Endothelial cell (in vitro differentiated cells): ENCODE results near the gene MSANTD1. TPM values are rescaled to one million over a fixed set of nuclear protein-coding genes. Genes with fewer than 3 reads are reported as not detected.
A peak's percentile ranks its signal among the peaks of the same experiment; 100 is the strongest.

Source experiments
- DNase-seq: peaks from one replicate; pipeline ENCODE4 v3.0.0; 2021; ENCODE audit warnings: low spot score
- H3K27ac Mint-ChIP-seq: one replicate; pipeline ENCODE4 v1.8.0; 2021; ENCODE audit warnings: mixed read lengths, inconsistent platforms; ENCODE audit not compliant: unreplicated experiment
- H3K27me3 Mint-ChIP-seq: one replicate; pipeline ENCODE4 v1.8.0; 2021; ENCODE audit warnings: mild to moderate bottlenecking, moderate library complexity, mixed read lengths, inconsistent platforms; ENCODE audit not compliant: unreplicated experiment
- H3K36me3 Mint-ChIP-seq: one replicate; pipeline ENCODE4 v1.8.0; 2021; ENCODE audit warnings: mild to moderate bottlenecking, low read depth, mixed read lengths, inconsistent platforms; ENCODE audit not compliant: unreplicated experiment
- H3K4me1 Mint-ChIP-seq: one replicate; pipeline ENCODE4 v1.8.0; 2021; ENCODE audit warnings: mild to moderate bottlenecking, mixed read lengths, inconsistent platforms; ENCODE audit not compliant: unreplicated experiment
- H3K4me3 Mint-ChIP-seq: one replicate; pipeline ENCODE4 v1.8.0; 2021; ENCODE audit warnings: mild to moderate bottlenecking, mixed read lengths, inconsistent platforms; ENCODE audit not compliant: unreplicated experiment
- H3K9me3 Mint-ChIP-seq: one replicate; pipeline ENCODE4 v1.8.0; 2021; ENCODE audit warnings: mixed read lengths, inconsistent platforms; ENCODE audit not compliant: unreplicated experiment
- total RNA-seq: library from RNA; stranded (reverse); fragmentation: NEBNext Ultra II Directional; extraction: Animal tissue kit (Norgen Biotek cat#: 25700); gene quantifications from one replicate; pipeline ENCODE4 v1.2.1, GENCODE V29; 2021; ENCODE audit not compliant: unreplicated experiment
- TF ChIP-seq, protein P1 (sequence below): fragments of 200-600 bp; sonication (generic); IDR thresholded peaks from one replicate; pipeline ENCODE4 v1.5.0; 2021; ENCODE audit warnings: antibody characterized with exemption; ENCODE audit not compliant: unreplicated experiment

MSANTD1 gene
- total RNA-seq, 1 donor from 2014 or later, result 0.97 TPM

GRCh38 chr4:3284734-3285557 is 36.0 kb downstream of the MSANTD1 start:
- no peaks in the 10 kb centered on the region for H3K36me3 Mint-ChIP-seq
- no peak for DNase-seq

GRCh38 chr4:3285558-3286334 is 36.8 kb downstream of the MSANTD1 start:
- peaks cover 17% of the 10 kb centered on the region for H3K4me1 Mint-ChIP-seq
- TF ChIP-seq, protein P1, sequence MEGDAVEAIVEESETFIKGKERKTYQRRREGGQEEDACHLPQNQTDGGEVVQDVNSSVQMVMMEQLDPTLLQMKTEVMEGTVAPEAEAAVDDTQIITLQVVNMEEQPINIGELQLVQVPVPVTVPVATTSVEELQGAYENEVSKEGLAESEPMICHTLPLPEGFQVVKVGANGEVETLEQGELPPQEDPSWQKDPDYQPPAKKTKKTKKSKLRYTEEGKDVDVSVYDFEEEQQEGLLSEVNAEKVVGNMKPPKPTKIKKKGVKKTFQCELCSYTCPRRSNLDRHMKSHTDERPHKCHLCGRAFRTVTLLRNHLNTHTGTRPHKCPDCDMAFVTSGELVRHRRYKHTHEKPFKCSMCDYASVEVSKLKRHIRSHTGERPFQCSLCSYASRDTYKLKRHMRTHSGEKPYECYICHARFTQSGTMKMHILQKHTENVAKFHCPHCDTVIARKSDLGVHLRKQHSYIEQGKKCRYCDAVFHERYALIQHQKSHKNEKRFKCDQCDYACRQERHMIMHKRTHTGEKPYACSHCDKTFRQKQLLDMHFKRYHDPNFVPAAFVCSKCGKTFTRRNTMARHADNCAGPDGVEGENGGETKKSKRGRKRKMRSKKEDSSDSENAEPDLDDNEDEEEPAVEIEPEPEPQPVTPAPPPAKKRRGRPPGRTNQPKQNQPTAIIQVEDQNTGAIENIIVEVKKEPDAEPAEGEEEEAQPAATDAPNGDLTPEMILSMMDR, result no peak
- peaks cover 4% of the 10 kb centered on the region for H3K9me3 Mint-ChIP-seq
- no peak for DNase-seq
- no peak overlapping the region for H3K4me3 Mint-ChIP-seq
- H3K27ac Mint-ChIP-seq, result no peak overlapping the region
- no peaks in the 10 kb centered on the region for H3K36me3 Mint-ChIP-seq
- peaks cover 6% of the 10 kb centered on the region for H3K27me3 Mint-ChIP-seq

More at GRCh38 chr4:3284734-3285557, 36.0 kb downstream of the MSANTD1 start:
- no peak overlapping the region for H3K27ac Mint-ChIP-seq
- TF ChIP-seq, protein P1, result no peak
- peaks cover 4% of the 10 kb centered on the region for H3K9me3 Mint-ChIP-seq
- H3K27me3 Mint-ChIP-seq, result peaks cover 6% of the 10 kb centered on the region
- peaks cover 9% of the 10 kb centered on the region for H3K4me1 Mint-ChIP-seq
- no peak overlapping the region for H3K4me3 Mint-ChIP-seq

GRCh38 chr4:3286335-3287175 is 37.6 kb downstream of the MSANTD1 start:
- Mint-ChIP-seq H3K4me3 (no peak overlapping the region), H3K36me3 (no peaks in the 10 kb centered on the region), H3K4me1 (peaks cover 22% of the 10 kb centered on the region), H3K27me3 (peaks cover 6% of the 10 kb centered on the region), H3K9me3 (peaks cover 4% of the 10 kb centered on the region), H3K27ac (no peak overlapping the region)
- no peak for DNase-seq
- TF ChIP-seq, protein P1, result no peak

- H3K27ac Mint-ChIP-seq, result no peak overlapping the region
Observed at GRCh38 chr4:3287271-3287971, 38.5 kb downstream of the MSANTD1 start.

More at GRCh38 chr4:3287271-3287971, 38.5 kb downstream of the MSANTD1 start:
- TF ChIP-seq, protein P1, result no peak
- H3K4me3 Mint-ChIP-seq, result peak overlapping the region; percentile 39
- H3K9me3 Mint-ChIP-seq, result no peaks in the 10 kb centered on the region
- peaks cover 26% of the 10 kb centered on the region for H3K4me1 Mint-ChIP-seq
- no peaks in the 10 kb centered on the region for H3K36me3 Mint-ChIP-seq
- peaks cover 10% of the 10 kb centered on the region for H3K27me3 Mint-ChIP-seq
- no peak for DNase-seq
